HG03457 (cell line): ENCODE measurements around the gene GALNT18.

ENCODE experiments used
- ATAC-seq: cut with Tn5 transposase; IDR thresholded peaks from one replicate; pipeline ENCODE4 v1.9.1; 2021; ENCODE audit warnings: moderate number of reproducible peaks; ENCODE audit not compliant: unreplicated experiment

The GALNT18 gene

GRCh38 chr11:11568651-11569229, 53.1 kb downstream of the GALNT18 start:
- ATAC-seq = no peak

GRCh38 chr11:11567936-11568650, 53.7 kb downstream of the GALNT18 start:
- ATAC-seq = no peak

GRCh38 chr11:11565636-11566035, 56.2 kb downstream of the GALNT18 start:
- no peak for ATAC-seq

- ATAC-seq = no peak
Measured at GRCh38 chr11:11563200-11563975, 58.4 kb downstream of the GALNT18 start.

GRCh38 chr11:11561991-11562390, 59.8 kb downstream of the GALNT18 start:
- ATAC-seq = no peak

- ATAC-seq = no peak
Measured at GRCh38 chr11:11558826-11559225, 63.0 kb downstream of the GALNT18 start.

- ATAC-seq = no peak
Measured at GRCh38 chr11:11558396-11558795, 63.4 kb downstream of the GALNT18 start.

DNA sequence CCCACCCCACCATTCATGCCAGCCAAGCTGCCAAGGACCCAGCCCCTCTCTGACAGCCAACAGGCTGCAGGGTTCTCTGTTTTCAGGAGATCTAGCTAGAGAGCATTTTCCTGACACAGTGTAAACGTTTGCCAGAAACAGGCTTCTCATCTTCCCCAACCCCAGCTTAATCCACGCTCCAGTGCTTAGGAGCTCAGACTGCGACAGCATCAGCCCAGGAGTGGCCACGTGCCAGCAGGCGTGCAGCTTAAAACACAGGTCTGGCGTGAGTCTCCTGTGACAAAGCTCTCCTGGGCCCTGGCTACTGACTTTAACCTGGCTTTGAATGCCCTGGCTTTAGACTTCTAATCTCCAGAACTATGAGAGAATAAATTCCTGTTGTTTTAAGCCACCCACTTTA, 66.6 kb downstream of the GALNT18 start:
- ATAC-seq = no peak

- no peak for ATAC-seq
Measured at GRCh38 chr11:11553573-11553972, 68.2 kb downstream of the GALNT18 start.

GRCh38 chr11:11552529-11553087, 69.2 kb downstream of the GALNT18 start:
- ATAC-seq = no peak

- ATAC-seq = no peak
Measured at GRCh38 chr11:11550534-11550933, 71.3 kb downstream of the GALNT18 start.

DNA sequence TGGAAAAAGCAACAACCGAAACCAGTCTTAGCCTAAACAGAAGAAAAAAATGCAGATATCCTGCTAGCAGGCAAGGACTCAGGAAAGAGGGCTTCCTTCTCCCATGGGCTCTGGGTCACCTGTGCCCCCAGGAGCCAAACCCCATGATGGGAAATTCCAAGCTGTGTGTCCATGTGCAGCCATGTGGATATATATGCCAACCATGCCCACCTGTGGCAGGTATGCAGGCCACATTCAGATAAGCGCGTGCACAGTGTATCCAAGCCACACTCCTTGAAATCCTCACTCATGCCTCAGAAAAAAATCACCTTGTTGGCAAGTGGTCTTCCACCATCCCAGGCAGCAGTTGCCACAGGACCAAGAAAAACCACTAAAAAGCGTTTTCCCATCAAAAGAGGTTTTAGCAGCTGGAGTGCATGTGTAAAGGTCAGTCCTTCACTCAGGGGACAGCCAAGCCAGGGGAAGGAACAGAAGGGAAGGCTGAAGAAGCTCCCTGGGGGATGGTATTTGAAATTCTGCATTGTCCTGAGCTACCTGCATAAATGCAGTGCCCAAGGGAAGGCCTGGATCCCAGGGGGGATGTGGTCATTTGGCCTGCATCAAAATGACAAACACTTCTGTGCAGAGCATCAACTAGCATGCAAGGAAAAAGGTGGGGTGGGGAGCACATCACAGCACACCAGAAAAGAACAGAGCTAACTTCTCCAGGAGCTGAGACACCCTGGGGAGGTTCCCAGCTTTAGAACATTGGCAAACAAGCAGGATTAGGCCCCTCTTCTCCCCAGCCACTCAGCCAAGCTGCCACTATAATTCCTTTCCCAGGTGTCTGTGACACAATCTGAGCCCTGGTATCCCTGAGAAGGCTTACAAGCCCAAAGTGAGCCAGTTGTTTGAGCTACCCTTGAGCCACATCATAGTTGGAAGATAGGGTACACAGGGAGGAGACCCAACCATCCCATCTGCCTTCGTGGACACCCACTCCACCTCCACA, 76.2 kb downstream of the GALNT18 start:
- no peak for ATAC-seq

- no peak for ATAC-seq
Measured at GRCh38 chr11:11543656-11544055, 78.1 kb downstream of the GALNT18 start.

DNA sequence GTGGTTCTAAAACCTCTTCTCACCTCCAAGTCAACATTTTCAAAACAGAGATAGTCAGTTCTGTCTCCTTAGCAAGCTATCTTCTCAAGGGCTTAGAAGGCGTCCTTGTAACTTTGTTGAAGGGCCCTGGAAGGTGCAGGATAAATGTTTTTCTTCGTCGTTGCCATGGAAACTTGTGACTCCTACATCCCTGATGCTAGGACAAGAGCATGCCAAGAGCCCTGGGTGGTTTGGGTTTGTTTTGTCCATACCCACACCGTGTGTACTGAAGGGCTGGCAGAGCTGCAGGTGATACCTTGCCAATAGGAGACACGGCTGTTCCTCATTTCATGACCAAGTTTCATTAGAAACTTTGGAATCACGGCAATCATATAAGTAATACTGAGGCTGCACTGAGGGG, 81.6 kb downstream of the GALNT18 start:
- no peak for ATAC-seq

- no peak for ATAC-seq
Measured at GRCh38 chr11:11538277-11538960, 83.4 kb downstream of the GALNT18 start.

- ATAC-seq = no peak
Measured at GRCh38 chr11:11537871-11538270, 83.9 kb downstream of the GALNT18 start.

- no peak for ATAC-seq
Measured at GRCh38 chr11:11537372-11537771, 84.4 kb downstream of the GALNT18 start.

- ATAC-seq = no peak
Measured at GRCh38 chr11:11536650-11537049, 85.2 kb downstream of the GALNT18 start.

DNA sequence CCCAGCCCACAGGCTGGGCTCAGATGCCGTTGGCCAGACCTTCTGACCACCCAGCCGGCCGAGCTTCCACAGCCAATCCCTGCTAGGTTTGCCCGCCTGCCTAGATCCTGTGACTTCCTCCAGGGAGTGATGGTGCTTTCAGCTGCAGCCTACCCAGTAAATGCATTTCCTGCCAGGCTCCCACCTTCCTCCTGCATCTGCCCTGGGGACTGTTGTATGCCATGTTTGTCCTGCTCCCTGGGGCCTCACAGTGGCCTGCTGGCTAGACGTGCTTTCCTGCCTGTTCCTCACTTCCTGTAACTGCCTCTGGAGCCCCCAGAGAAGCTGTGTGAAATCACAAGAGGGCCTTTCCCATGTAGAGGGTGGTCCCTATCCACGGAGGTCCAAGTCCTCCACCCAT, 86.2 kb downstream of the GALNT18 start:
- no peak for ATAC-seq

- no peak for ATAC-seq
Measured at GRCh38 chr11:11534981-11535380, 86.8 kb downstream of the GALNT18 start.
